SK-N-MC (cell line): ENCODE measurements around the gene SH3D21.
A peak's percentile ranks its signal among the peaks of the same experiment; 100 is the strongest.

ENCODE experiments used
- DNase-seq: peaks from one replicate; pipeline ENCODE4 v3.0.0-alpha.2; 2011; ENCODE audit warnings: low read depth, low spot score
- H3K27ac ChIP-seq: fragments of 200-600 bp; sonication (generic); 2 replicates; pipeline ENCODE4 v1.5.1; 2016; ENCODE audit warnings: mixed run types
- H3K36me3 ChIP-seq: fragments of 200-600 bp; sonication (generic); 2 replicates; pipeline ENCODE4 v1.6.1; 2017; ENCODE audit warnings: antibody characterized with exemption, low read length, mixed read lengths; ENCODE audit not compliant: insufficient read depth
- H3K4me3 ChIP-seq: fragments of 200-600 bp; sonication (generic); 2 replicates; pipeline ENCODE4 v1.5.1; 2016
- H3K9ac ChIP-seq: fragments of 200-600 bp; sonication (generic); 2 replicates; pipeline ENCODE4 v1.8.0; 2017; ENCODE audit warnings: mixed run types, mixed read lengths; ENCODE audit not compliant: insufficient read length
- H3K9me3 ChIP-seq: fragments of 200-600 bp; sonication (generic); 2 replicates; pipeline ENCODE4 v1.6.1; 2017; ENCODE audit warnings: low read depth, mild to moderate bottlenecking, antibody characterized with exemption, low read length, moderate library complexity, mixed read lengths
- EZH2 ChIP-seq: fragments of 200-600 bp; sonication (generic); IDR thresholded peaks from one replicate; pipeline ENCODE4 v1.6.1; 2017; ENCODE audit warnings: antibody characterized with exemption
- FOXP2 ChIP-seq: optimal IDR thresholded peaks from 2 replicates; pipeline ENCODE3; 2011; ENCODE audit warnings: mild to moderate bottlenecking, moderate library complexity; ENCODE audit not compliant: insufficient read depth; ENCODE audit errors: extremely low read length, control extremely low read depth
- POLR2AphosphoS5 ChIP-seq: IDR thresholded peaks from 2 replicates; pipeline ENCODE4 v1.6.1; 2012; ENCODE audit warnings: mild to moderate bottlenecking, low read depth, low read length, borderline replicate concordance

Gene SH3D21

DNA sequence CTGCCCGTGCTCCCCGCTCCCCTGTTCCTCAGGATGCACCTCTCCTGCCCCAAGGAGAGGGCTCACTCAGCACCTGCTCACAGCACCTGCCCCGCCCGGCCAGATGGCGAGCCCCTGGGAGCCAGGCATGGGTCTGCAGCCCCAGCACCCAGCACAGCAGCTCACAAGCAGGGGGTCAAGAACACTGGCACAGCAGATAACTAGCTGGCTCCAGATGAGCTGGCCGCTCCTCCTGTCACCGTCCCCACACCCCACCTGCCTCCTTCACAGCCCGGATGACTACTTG, 38.2 kb downstream of the SH3D21 start:
- Histone ChIP-seq H3K4me3 (no peak overlapping the region), H3K36me3 (peaks cover 44% of the 10 kb centered on the region; the same call in 1 of the 2 replicates), H3K9ac (no peak overlapping the region), H3K27ac (no peak overlapping the region), H3K9me3 (no peaks in the 10 kb centered on the region)
- TF ChIP-seq EZH2 (no peak), FOXP2 (no peak), POLR2AphosphoS5 (no peak)
- no peak for DNase-seq

DNA sequence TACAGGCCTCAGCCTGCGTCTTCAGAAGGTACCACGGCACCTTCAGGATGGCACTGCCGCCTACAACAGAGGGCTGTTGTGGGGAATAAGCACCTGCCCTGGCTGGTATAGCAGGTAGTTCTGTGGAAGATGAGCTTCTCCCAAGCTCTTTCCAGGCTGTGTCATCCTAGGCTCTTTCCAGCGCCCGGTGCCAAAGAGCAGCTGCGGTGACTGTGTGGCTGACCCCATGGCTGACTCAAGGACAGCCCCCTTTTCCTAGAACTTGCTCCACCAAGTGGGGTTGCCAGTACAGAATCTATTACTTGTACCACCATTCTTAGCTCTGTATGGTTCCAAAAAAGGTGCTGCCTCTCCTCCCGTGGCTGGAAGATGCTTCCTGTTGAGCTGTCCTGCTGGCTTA, 39.2 kb downstream of the SH3D21 start:
- Histone ChIP-seq H3K4me3 (no peak overlapping the region), H3K9me3 (no peaks in the 10 kb centered on the region), H3K36me3 (peaks cover 47% of the 10 kb centered on the region; the same call in 1 of the 2 replicates), H3K27ac (no peak overlapping the region), H3K9ac (no peak overlapping the region)
- TF ChIP-seq EZH2 = no peak
- no peak for TF ChIP-seq POLR2AphosphoS5
- TF ChIP-seq FOXP2 = no peak
- DNase-seq = no peak

DNA sequence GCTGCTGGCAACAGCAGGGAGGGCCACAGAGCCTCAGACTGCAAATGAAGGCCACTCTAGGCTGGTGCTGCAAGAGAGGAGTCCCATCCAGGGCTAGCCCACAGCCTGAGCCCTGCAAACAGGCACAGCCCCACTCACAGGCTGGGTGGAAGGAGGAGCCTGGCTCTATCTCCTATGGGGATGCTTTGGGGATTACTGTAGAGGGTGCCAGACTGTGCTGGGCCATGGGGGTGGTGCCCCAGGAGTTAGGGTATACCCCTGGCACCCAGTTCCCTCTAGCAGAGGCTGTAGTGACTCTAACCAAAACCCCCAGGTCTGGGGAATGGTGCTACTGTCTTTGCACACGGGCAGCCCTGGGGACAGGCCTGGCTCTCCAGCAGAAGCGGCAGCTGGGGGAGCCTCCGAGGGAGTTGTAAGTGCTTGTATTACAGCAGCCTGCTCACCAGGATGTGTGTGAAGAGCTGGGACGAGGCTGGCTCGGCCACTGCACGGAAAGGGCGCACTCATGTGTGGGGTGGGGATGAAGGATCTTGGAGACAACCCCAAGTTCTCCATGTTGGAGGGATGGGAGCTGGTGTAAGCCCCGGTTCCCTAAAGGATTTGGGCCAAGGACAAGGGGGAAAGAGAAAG, 40.7 kb downstream of the SH3D21 start:
- Histone ChIP-seq H3K36me3 (peaks cover 52% of the 10 kb centered on the region; the same call in 1 of the 2 replicates), H3K27ac (no peak overlapping the region), H3K9me3 (no peaks in the 10 kb centered on the region), H3K4me3 (no peak overlapping the region), H3K9ac (no peak overlapping the region)
- TF ChIP-seq EZH2 (no peak), FOXP2 (no peak), POLR2AphosphoS5 (no peak)
- DNase-seq = no peak

DNA sequence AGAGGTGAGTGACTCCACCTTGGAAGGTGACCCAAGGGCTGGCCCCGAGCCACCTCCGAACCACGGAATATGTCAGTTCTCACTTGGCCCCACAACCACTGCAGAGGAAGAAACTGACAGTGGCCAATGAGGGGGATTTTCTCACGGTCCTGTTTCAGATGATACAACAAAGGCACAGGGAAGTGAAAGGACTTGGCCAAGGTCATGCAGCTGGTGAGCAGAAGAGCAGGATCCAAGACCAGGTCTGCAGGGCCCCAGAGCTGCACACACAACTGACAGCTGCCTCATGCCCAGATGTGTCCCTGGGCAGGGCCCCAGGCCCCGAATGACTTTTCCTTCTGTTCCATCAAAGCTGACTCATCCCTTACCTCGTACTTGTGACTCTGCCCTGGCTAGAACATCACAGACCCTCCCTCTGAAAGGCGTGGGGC, 43.1 kb downstream of the SH3D21 start:
- DNase-seq = no peak
- no peak overlapping the region for H3K27ac ChIP-seq
- no peak overlapping the region for H3K9ac ChIP-seq
- H3K36me3 ChIP-seq = peaks cover 58% of the 10 kb centered on the region; the same call in 1 of the 2 replicates
- no peak overlapping the region for H3K4me3 ChIP-seq
- TF ChIP-seq EZH2 (no peak), FOXP2 (no peak)
- H3K9me3 ChIP-seq = no peaks in the 10 kb centered on the region

DNA sequence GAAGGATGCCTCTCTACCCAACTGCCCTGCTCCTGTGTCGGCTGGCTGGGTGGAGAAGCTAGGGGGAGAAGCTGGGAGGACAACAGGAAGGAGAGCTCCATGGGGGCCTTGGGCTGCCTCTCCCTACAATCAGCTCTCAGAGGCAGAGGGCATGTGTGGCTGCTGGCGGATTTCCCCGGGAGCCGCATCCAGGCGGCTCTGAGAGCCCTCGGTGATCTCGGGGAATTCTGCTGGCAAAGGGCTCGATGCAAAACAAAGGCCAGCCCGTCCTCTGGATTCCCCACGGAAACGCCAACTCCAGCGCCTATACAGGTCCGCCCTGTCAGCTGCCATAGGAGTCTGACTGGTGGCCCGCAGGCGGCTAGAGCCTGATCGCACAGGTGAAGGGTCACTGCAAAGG, 43.7 kb downstream of the SH3D21 start:
- TF ChIP-seq POLR2AphosphoS5 (no peak), FOXP2 (no peak), EZH2 (no peak)
- H3K9me3 ChIP-seq = no peaks in the 10 kb centered on the region
- no peak overlapping the region for H3K4me3 ChIP-seq
- H3K36me3 ChIP-seq = peaks cover 61% of the 10 kb centered on the region; the same call in 1 of the 2 replicates
- no peak overlapping the region for H3K9ac ChIP-seq
- no peak overlapping the region for H3K27ac ChIP-seq
- DNase-seq = no peak

DNA sequence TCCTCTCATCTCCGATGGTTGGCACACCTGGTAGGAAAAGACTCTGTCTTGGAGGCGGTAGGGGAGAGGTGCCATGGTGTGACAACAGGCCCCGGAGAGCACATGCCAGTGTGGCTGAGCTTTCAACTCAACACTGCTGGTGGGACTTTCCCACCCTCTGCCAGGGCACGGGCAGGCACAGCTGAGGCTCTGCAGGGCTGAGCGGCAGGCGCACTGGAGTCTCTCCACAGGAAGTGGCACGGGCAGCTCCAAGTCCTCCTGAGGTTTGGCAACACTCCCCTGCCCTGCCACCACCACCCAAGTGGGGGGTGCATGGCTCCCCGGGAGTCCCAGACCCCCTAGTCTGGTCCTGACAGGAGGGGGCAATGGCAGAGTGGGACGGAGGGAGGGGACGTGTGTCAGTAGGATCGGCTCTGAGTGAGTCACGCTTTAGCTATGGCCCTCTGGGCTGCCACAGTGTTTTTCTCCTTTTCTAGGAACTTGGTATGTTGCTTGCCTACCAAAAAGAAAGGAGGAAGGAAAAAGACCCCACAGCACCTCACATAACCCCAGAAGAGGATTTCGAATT, 44.6 kb downstream of the SH3D21 start:
- no peak overlapping the region for H3K4me3 ChIP-seq
- 0 out of 2 replicates have a peak overlapping the region, but pooled peaks have one; percentile 67 for H3K27ac ChIP-seq
- no peak for DNase-seq

DNA sequence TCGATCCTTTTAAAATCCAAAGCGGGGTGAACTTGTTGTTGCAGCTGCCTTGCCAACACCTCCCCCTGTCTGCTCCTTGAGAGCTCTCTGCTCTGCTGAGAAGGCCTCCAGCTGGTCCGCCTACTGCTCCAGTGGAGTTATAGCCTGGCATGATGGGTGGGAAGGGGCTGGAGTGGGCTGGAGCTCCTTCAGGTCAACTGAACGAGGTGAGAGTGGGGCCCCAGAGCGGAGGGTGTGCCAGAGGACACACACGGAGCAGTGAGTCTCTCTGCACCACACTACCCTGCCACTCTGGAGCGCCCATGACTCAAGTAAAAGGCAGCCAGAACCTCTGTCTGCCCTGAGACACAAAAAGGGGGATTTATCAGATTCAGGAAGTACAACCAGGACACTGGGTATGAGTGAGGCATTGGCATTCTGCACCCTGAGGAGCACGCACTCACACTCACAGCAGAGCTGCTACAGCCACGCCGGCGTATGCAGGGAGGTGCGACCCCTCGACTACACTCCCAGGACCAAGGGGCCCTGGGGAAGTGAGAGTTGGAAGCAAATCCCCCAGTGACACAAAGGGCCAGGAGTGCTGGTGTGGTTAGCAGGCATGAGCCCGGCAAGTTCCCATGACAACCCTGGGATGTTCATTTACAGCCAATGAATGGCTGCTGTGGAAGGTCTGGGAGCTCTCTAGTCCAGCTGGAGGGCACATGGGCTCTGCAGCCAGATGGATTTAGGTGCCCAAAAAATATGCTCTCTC, 45.2 kb downstream of the SH3D21 start:
- no peak for DNase-seq
- Histone ChIP-seq H3K27ac (peak overlapping the region; percentile 67), H3K36me3 (peaks cover 64% of the 10 kb centered on the region; the same call in 1 of the 2 replicates), H3K4me3 (no peak overlapping the region), H3K9ac (no peak overlapping the region), H3K9me3 (no peaks in the 10 kb centered on the region)
- TF ChIP-seq POLR2AphosphoS5 (no peak), FOXP2 (no peak), EZH2 (no peak)

More for the DNA sequence above, 44.6 kb downstream of the SH3D21 start:
- Histone ChIP-seq H3K36me3 (peaks cover 64% of the 10 kb centered on the region; the same call in 1 of the 2 replicates), H3K9me3 (no peaks in the 10 kb centered on the region), H3K9ac (no peak overlapping the region)
- TF ChIP-seq FOXP2 (no peak), POLR2AphosphoS5 (no peak), EZH2 (no peak)

DNA sequence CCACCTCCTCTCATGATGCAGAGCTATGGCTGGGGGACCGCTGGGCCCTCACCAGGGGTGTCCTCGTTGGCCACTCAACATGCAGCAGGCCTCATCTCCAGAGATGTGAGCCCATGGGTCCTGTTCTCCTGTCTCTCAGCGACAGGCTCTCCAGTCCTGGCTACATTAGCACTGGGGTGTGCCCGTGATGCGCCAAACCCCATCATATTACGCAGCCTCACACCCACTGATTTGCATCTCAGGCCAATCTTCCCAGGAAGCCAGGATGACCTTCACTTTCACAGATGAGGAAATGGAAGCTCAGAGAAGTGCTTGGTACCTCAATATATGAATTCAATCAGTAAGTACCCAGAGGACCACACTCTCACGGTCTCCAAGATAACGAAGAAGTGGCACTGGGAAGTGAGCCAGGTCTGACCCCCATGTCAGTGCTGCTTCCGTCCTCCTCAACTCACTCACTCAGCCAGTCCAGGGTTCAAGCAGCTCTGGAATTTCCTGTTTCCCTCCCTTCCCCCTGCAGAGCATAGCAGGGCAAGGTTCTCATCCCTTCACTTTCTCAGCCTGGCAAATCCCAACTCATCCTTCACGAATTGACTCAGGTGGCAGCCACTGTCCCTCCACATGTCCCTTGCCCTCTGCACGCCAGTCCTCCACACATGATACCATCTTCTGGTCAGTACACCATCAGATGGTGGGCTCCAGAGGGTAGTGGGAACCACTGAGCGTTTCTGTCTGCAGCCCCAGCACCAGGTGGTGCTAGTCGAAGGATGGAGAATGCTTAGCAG, 46.1 kb downstream of the SH3D21 start:
- no peaks in the 10 kb centered on the region for H3K9me3 ChIP-seq
- no peak for DNase-seq
- no peak overlapping the region for H3K4me3 ChIP-seq
- no peak overlapping the region for H3K9ac ChIP-seq
- no peak overlapping the region for H3K27ac ChIP-seq
- no peak for TF ChIP-seq POLR2AphosphoS5
- TF ChIP-seq FOXP2 = no peak
- peaks cover 66% of the 10 kb centered on the region; the same call in 1 of the 2 replicates for H3K36me3 ChIP-seq
